ENCODE data around the gene LRRC70.
"Not testable (repeated sequence)": the region's sequence is repeated elsewhere in the genome, so short reads cannot be mapped to it uniquely, and the experiment has no call there.

LRRC70 gene

GRCh38 chr5:62606878-62607277 lies 28.3 kb downstream of the LRRC70 start:
- no peak for DNase-seq (ENCODE audit: low spot score)

- no peak for DNase-seq (ENCODE audit: low spot score)
Observed at GRCh38 chr5:62607615-62608014, 29.0 kb downstream of the LRRC70 start.

- DNase-seq (ENCODE audit: low spot score): no peak
Observed at GRCh38 chr5:62608529-62609511, 30.2 kb downstream of the LRRC70 start.

- no peak for DNase-seq (ENCODE audit: low spot score)
Observed at GRCh38 chr5:62614355-62614754, 35.7 kb downstream of the LRRC70 start.

GRCh38 chr5:62616615-62617277 lies 38.1 kb downstream of the LRRC70 start:
- no peak for DNase-seq (ENCODE audit: low spot score)

GRCh38 chr5:62617943-62618342 lies 39.3 kb downstream of the LRRC70 start:
- no peak for DNase-seq (ENCODE audit: low spot score)

GRCh38 chr5:62620761-62621160 lies 42.1 kb downstream of the LRRC70 start:
- no peak for DNase-seq (ENCODE audit: low spot score)

GRCh38 chr5:62621280-62621679 lies 42.7 kb downstream of the LRRC70 start:
- DNase-seq (ENCODE audit: low spot score): no peak

- DNase-seq (ENCODE audit: low spot score): no peak
Observed at GRCh38 chr5:62623271-62623670, 44.7 kb downstream of the LRRC70 start.

- not testable (repeated sequence) for DNase-seq (ENCODE audit: low spot score)
Observed at GRCh38 chr5:62624436-62624835, 45.8 kb downstream of the LRRC70 start.

- no peak for DNase-seq (ENCODE audit: low spot score)
Observed at GRCh38 chr5:62626534-62626933, 47.9 kb downstream of the LRRC70 start.

- no peak for DNase-seq (ENCODE audit: low spot score)
Observed at GRCh38 chr5:62627121-62627520, 48.5 kb downstream of the LRRC70 start.

GRCh38 chr5:62627901-62628300 lies 49.3 kb downstream of the LRRC70 start:
- no peak for DNase-seq (ENCODE audit: low spot score)
